Hepatocyte (in vitro differentiated cells): ENCODE measurements around the gene TMEFF1.

ENCODE experiments used
- CTCF ChIP-seq: fragments of 200-600 bp; sonication (generic); IDR thresholded peaks from 2 replicates; pipeline ENCODE4 v1.5.1; 2016; ENCODE audit warnings: antibody characterized with exemption, mild to moderate bottlenecking; ENCODE audit not compliant: poor library complexity
- EZH2 ChIP-seq: fragments of 200-600 bp; sonication (generic); IDR thresholded peaks from 2 replicates; pipeline ENCODE4 v1.6.1; 2016; ENCODE audit warnings: antibody characterized with exemption, mild to moderate bottlenecking, borderline replicate concordance
- EZH2phosphoT487 ChIP-seq: fragments of 200-600 bp; sonication (generic); IDR thresholded peaks from one replicate; pipeline ENCODE4 v1.6.1; 2018; ENCODE audit warnings: antibody characterized with exemption, mild to moderate bottlenecking, low read depth, moderate library complexity; ENCODE audit not compliant: unreplicated experiment, severe bottlenecking

- TF ChIP-seq CTCF (no peak), EZH2 (no peak), EZH2phosphoT487 (no peak)
Observed at GRCh38 chr9:100445903-100446549, 26.9 kb upstream of the TMEFF1 start.
